HG02870 (cell line): Measurements from ENCODE around the gene PLCH1.
A peak's percentile ranks its signal among the peaks of the same experiment; 100 is the strongest.

ENCODE experiments used
- ATAC-seq: cut with Tn5 transposase; IDR thresholded peaks from one replicate; pipeline ENCODE4 v1.9.1; 2021; ENCODE audit warnings: mild to moderate bottlenecking, moderate library complexity; ENCODE audit not compliant: unreplicated experiment

Gene PLCH1, protein sequence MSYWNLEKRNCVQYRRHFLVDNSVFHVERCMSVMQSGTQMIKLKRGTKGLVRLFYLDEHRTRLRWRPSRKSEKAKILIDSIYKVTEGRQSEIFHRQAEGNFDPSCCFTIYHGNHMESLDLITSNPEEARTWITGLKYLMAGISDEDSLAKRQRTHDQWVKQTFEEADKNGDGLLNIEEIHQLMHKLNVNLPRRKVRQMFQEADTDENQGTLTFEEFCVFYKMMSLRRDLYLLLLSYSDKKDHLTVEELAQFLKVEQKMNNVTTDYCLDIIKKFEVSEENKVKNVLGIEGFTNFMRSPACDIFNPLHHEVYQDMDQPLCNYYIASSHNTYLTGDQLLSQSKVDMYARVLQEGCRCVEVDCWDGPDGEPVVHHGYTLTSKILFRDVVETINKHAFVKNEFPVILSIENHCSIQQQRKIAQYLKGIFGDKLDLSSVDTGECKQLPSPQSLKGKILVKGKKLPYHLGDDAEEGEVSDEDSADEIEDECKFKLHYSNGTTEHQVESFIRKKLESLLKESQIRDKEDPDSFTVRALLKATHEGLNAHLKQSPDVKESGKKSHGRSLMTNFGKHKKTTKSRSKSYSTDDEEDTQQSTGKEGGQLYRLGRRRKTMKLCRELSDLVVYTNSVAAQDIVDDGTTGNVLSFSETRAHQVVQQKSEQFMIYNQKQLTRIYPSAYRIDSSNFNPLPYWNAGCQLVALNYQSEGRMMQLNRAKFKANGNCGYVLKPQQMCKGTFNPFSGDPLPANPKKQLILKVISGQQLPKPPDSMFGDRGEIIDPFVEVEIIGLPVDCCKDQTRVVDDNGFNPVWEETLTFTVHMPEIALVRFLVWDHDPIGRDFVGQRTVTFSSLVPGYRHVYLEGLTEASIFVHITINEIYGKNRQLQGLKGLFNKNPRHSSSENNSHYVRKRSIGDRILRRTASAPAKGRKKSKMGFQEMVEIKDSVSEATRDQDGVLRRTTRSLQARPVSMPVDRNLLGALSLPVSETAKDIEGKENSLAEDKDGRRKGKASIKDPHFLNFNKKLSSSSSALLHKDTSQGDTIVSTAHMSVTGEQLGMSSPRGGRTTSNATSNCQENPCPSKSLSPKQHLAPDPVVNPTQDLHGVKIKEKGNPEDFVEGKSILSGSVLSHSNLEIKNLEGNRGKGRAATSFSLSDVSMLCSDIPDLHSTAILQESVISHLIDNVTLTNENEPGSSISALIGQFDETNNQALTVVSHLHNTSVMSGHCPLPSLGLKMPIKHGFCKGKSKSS (N-terminal part only)

DNA sequence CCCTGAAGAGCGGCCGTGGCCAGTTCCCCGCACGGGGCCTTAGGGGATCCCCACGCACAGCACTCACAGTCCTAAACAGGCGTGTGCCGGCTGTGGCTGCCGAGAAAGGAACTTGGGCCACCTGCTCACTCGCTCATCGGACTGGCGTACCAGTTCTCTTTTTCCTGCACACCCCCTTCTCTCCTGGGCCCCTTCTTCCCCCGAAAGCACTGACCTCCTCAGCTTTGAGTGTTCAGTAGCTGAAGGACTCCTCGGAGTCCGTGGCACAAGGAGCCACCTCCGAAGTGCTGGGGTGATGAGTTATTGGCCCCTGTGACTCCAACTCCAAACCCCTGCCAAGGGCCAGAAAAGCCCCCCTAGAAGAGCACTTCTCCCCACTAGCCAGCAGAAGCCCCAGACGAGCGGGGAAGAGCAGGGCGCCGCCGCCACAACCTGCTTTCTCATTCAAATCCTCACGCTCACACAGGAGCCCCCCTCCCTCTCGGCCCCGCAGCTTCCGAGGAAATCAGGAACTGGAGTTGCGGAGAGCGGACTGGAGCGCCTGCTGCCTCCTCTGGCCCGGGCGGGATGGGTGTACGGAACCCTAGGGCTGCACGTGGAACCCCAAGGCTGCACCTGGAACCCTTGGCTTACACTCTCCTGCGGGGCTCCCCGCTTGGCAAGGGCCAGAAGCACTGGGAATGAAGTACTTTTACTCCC, at the start of gene PLCH1:
PLCH1 (minus strand) TSS at position 446 of the 699 bp plus-strand sequence. CDS start 40,847 bp downstream, outside the sequence.
- ATAC-seq: peak; percentile 62

DNA sequence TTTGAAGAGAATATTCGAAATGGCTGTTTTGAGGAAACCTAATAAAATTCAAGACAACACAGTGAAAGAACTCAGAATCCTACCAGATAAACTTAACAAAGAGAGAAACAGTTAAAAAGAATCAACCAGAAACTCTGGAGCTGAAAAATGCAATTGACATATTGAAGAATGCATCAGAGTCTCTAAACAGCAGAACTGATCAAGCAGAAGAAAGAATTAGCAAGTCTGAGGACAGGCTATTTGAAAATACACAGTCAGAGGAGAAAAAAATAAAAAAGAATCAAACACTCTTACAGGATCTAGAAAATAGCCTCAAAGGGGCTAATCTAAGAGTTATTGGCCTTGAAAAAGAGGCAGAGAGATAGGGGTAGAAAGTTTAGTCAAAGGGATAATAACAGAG, 47.7 kb upstream of the PLCH1 start:
- no peak for ATAC-seq

- ATAC-seq: no peak
Observed at GRCh38 chr3:155791190-155791589, 46.3 kb upstream of the PLCH1 start.

GRCh38 chr3:155790272-155790925, 45.5 kb upstream of the PLCH1 start:
- ATAC-seq: no peak

- ATAC-seq: no peak
Observed at GRCh38 chr3:155785662-155786295, 40.9 kb upstream of the PLCH1 start.

DNA sequence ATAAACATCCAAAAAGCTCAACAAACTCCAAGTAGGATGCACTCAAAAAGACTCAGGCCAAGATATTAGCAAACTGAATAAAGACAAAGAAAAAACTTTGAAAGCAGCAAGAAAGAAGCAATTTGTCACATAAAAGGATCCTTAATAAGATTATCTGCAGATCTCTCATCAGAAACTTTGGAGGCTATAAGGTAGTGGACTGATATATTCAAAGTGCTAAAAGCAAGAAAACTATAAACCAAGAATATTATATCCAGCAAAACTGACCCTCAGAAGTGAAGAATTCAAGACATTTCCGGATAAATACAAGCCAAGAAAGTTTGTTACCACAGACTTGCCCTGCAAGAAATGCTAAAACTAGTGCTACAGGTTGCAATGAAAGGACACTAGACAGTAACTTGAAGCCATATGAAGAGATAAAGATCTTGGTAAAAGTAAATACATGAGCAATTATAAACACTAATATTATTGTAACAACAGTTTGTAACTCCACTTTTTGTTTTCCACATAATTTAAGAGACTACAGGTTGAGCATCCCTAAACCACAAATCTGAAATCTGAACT, 37.6 kb upstream of the PLCH1 start:
- ATAC-seq: no peak

DNA sequence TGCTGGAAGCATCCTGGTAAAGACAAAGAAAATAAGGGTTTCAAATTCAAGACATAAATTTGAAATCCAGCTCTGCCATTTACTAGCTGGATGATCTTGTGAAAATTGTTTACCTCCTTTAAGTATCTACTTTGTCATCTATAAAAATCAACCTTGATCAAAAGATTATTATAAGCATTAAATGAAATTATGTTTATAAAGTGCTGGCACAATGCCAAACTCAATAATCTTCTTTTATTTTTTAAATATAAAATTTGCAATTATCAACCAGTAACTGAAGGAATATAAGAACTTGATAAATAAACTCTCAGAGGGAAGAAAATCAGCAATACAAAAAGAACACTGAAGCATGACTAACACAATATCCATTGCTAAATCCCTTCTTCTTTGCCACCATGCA, 35.4 kb upstream of the PLCH1 start:
- no peak for ATAC-seq

DNA sequence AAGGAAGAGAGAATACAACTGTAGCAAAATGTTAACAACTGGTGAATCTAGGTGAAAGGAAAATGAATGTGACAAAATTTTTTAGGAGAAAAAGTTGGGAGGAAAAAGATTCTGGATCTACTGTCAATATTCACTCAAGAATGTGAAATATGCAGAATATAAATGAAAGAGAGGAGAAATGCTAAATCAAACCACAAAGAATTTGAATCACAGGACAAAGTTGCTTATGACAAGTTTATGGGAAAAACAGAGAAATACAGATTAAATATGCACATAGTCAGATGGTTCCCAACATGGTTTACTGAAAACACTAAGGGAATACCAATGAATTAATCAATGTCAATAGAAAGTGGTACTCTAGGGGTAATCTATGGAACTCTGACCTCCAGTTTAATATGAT, 33.6 kb upstream of the PLCH1 start:
- ATAC-seq: no peak

DNA sequence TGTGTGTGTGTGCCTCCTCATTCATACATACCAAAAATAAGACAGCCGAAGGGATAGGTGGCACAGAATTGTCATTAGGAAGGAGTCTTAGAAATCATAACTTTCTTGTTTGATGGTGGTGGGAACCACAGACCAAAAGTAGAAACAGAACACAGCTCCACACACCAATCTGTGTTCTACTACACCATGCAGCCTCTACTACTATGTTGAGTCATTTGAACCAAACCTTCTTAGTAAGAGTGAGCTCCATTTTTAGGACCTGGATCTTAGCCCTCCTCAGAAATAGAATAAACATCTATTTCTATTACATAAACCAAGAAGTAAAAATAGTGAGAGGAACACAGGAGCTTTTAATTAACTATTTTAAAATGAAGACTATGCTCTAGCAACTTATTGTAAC, 27.9 kb upstream of the PLCH1 start:
- ATAC-seq: peak; percentile 83

GRCh38 chr3:155771126-155771525, 26.3 kb upstream of the PLCH1 start:
- no peak for ATAC-seq

DNA sequence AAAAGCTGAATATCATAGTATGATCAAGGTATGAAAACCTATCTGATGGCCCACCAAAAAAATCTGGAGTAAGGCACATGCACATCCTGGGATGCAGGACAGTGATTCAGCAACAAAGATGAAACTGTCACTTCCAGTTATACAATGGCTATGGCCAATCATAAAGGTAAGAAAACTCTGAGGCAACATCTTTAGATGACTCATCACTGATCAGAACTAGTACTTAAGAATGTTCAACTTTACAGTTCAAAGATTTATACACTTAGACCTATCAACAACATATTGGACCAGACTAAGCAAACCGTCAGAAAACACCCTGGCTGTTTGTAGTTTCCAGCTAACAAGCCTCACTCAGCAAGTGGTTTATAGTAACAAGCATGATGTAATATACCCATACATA, 21.3 kb upstream of the PLCH1 start:
- ATAC-seq: no peak

DNA sequence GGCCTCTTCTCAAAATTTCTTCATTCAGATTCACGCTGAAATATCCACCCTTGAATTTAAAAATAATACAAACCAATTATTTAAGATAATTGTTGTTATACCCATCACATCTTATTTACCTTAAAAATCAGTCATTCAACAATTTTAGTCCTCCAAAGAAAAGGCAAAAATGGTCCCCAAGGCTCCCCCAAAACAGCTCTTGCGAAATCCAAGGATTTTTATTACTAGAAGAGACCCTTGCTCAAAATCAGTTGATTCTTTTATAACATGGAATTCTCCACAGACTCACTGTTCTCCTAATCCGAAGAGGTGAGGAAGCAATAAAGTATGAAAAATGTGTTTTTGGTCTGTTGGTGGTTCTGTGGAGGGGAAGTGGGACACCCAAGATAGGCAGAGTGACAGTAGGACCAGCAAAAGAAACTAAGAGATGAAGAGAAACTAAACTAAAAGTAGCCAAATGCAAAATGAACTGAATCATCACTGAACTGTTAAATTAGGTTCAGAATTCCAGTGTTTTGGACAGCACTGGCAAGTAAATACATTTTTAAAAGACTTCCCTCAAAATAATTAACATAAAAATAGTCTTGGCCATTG, 19.1 kb upstream of the PLCH1 start:
- no peak for ATAC-seq

GRCh38 chr3:155760653-155761052, 15.8 kb upstream of the PLCH1 start:
- no peak for ATAC-seq

DNA sequence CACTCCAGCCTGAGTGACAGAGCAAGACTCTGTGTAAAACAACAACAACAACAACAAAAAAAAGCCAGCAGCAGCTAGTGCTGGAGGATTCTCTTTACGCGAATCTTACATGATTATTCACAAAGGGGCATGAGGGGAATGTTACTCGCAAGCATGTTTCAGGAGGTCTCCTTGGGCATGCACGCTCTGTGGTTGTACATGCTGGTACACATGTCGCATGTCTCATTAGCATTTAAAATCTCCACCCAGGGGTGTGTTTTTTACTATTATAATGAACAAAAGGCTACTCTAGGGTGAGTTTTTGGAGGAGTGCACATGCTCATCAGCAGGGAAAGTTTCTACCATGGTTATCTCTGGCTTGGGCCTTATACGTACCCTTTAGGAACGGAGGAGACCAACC, 12.7 kb upstream of the PLCH1 start:
- ATAC-seq: no peak

DNA sequence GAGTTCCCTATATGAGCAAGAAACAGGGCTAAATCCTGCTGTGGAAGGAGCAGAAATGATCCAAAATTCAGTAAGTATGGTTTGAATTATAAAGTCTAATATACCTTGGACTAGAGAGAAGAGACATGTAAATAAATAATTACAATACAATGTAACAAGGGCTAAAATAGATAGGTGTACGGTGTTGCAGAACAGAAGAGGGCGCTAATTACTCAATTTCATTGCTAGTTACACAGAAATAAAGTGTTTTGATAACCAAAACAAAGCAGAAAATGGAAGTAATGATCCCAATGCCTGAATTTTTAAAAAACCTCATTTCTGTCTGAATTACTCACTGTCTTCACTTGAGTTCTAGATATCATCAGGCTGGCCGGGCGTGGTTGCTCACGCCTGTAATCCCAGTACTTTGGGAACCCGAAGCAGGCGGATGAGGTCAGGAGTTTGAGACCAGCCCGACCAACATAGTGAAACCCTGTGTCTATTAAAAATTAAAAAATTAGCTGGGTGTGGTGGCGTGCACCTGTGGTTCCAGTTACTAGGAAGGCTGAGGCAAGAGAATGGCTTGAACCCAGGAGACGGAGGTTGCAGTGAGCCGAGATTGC, 8.3 kb upstream of the PLCH1 start:
- ATAC-seq: no peak

GRCh38 chr3:155748611-155749365, 3.9 kb upstream of the PLCH1 start:
- ATAC-seq: no peak

- no peak for ATAC-seq
Observed at GRCh38 chr3:155747946-155748290, 3.0 kb upstream of the PLCH1 start.
